Astrocyte (in vitro differentiated cells and primary cell): ENCODE measurements around the gene VCX3B. TPM values are rescaled to one million over a fixed set of nuclear protein-coding genes. Genes with fewer than 3 reads are reported as not detected.
"Not testable (repeated sequence)": the region's sequence is repeated elsewhere in the genome, so short reads cannot be mapped to it uniquely, and the experiment has no call there.

Experiments used
- DNase-seq: peaks from one replicate; pipeline ENCODE4 v3.0.0-alpha.2; 2010; ENCODE audit warnings: low read depth
- FAIRE-seq: peaks from 2 replicates; lab custom pipeline; 2011; peaks lifted over from hg19 to GRCh38; lab: Jason Lieb, UNC
- H2AFZ ChIP-seq: 2 replicates; pipeline ENCODE4 v1.6.0; 2012; ENCODE audit warnings: low read depth, low read length, inconsistent platforms
- H3K27ac ChIP-seq: 2 replicates; pipeline ENCODE4 v1.5.1; 2011; ENCODE audit warnings: low read depth, low read length, inconsistent platforms
- H3K27me3 ChIP-seq: 2 replicates; pipeline ENCODE4 v1.6.0; 2011; ENCODE audit warnings: low read length, inconsistent platforms; ENCODE audit not compliant: insufficient read depth
- H3K36me3 ChIP-seq: 2 replicates; pipeline ENCODE4 v1.5.1; 2011; ENCODE audit warnings: low read length, inconsistent platforms; ENCODE audit not compliant: insufficient read depth
- H3K4me1 ChIP-seq: 2 replicates; pipeline ENCODE4 v1.5.1; 2011; ENCODE audit warnings: low read length, inconsistent platforms; ENCODE audit not compliant: insufficient read depth
- H3K4me2 ChIP-seq: 2 replicates; pipeline ENCODE4 v1.6.0; 2012; ENCODE audit warnings: low read length, inconsistent platforms
- H3K4me3 ChIP-seq: 2 replicates; pipeline ENCODE4 v1.5.1; 2011; ENCODE audit warnings: low read depth, mild to moderate bottlenecking, low read length, inconsistent platforms; ENCODE audit not compliant: insufficient read depth
- H3K79me2 ChIP-seq: 2 replicates; pipeline ENCODE4 v1.6.0; 2012; ENCODE audit warnings: mild to moderate bottlenecking, low read length, inconsistent platforms; ENCODE audit not compliant: insufficient read depth
- H3K9ac ChIP-seq: 2 replicates; pipeline ENCODE4 v1.6.0; 2012; ENCODE audit warnings: mild to moderate bottlenecking, low read length, inconsistent platforms
- H3K9me3 ChIP-seq: 2 replicates; pipeline ENCODE4 v1.5.1; 2012; ENCODE audit warnings: low read depth, mild to moderate bottlenecking, low read length, inconsistent platforms; ENCODE audit not compliant: insufficient read depth
- H4K20me1 ChIP-seq: 2 replicates; pipeline ENCODE4 v1.6.0; 2012; ENCODE audit warnings: low read length, inconsistent platforms; ENCODE audit not compliant: insufficient read depth
- H3K27ac Mint-ChIP-seq: one replicate; pipeline ENCODE4 v1.8.0; 2021; ENCODE audit warnings: mild to moderate bottlenecking, mixed read lengths; ENCODE audit not compliant: unreplicated experiment
- H3K27me3 Mint-ChIP-seq: one replicate; pipeline ENCODE4 v1.8.0; 2021; ENCODE audit warnings: low read depth, mixed read lengths; ENCODE audit not compliant: unreplicated experiment
- H3K36me3 Mint-ChIP-seq: one replicate; pipeline ENCODE4 v1.8.0; 2021; ENCODE audit warnings: low read depth, mixed read lengths; ENCODE audit not compliant: unreplicated experiment
- H3K4me1 Mint-ChIP-seq: one replicate; pipeline ENCODE4 v1.8.0; 2021; ENCODE audit warnings: low read depth, mixed read lengths; ENCODE audit not compliant: unreplicated experiment
- H3K4me3 Mint-ChIP-seq: one replicate; pipeline ENCODE4 v1.8.0; 2021; ENCODE audit warnings: mild to moderate bottlenecking, moderate library complexity, mixed read lengths; ENCODE audit not compliant: unreplicated experiment
- H3K9me3 Mint-ChIP-seq: one replicate; pipeline ENCODE4 v1.8.0; 2021; ENCODE audit warnings: mild to moderate bottlenecking, mixed read lengths; ENCODE audit not compliant: unreplicated experiment
- EZH2 ChIP-seq: IDR thresholded peaks from 2 replicates; pipeline ENCODE4 v1.6.1; 2012; ENCODE audit warnings: mild to moderate bottlenecking, low read length, inconsistent platforms; ENCODE audit not compliant: insufficient read depth
- total RNA-seq: library from RNA; stranded (reverse); gene quantifications from 2 replicates; pipeline ENCODE4 v1.2.1, GENCODE V29; 2021
- TF ChIP-seq, protein P1 (sequence below): IDR thresholded peaks from 2 replicates; pipeline ENCODE4 v1.5.1; 2011; ENCODE audit warnings: low read depth, mild to moderate bottlenecking, inconsistent platforms, low read length, moderate library complexity; ENCODE audit not compliant: insufficient read depth

VCX3B gene
- total RNA-seq, 1 donor from 2014 or later: not detected

DNA sequence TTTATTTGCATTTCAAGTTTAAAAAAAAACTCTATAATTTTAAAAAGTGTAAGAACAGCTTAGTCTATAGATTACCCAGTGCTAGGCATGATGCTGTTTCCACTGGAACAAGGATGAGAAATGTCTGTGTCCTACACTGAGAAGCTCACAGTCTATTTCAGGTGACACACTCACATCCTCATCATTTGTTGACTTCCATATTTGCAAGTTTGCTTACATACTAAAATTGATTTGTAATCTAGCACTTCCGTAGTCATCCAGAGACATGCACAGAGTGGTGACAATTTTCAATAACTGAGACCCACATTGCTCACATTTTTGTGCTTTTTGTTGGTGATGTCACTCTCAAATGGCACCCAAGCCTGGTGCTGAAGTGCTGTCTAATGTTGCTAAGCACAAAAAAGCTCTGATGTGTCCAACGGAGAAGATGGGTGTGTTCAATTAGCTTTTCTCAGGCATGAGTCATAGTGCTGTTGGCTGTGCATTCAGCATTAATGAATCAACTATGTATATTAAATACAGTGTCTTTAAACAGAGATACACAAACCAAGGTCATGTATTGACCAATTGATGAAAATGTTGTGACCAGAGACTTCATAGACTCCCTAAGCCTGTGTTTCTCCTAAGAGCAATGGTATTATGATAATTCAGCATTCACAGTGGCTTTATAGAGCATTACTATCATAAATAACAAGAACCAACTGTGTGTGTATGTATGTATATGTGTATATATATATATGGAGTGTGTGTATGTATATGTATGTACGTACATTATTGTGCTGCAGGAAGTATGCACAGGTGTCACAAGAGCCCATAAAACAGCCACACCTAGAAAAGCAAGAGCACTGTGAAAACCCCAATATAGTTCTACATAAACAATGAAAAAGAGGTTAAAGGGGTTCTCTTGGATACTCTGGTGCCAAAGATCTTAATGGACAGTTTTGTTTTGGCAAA, 31.2 kb upstream of the VCX3B start:
- peak; percentile 41 for DNase-seq
- Mint-ChIP-seq H3K9me3 (no peaks in the 10 kb centered on the region), H3K27ac (no peak overlapping the region), H3K4me3 (no peak overlapping the region), H3K36me3 (no peaks in the 10 kb centered on the region), H3K4me1 (peaks cover 4% of the 10 kb centered on the region), H3K27me3 (no peaks in the 10 kb centered on the region)
- H4K20me1 ChIP-seq: no peaks in the 10 kb centered on the region
- H3K4me1 ChIP-seq: no peaks in the 10 kb centered on the region
- H2AFZ ChIP-seq: no peak overlapping the region
- no peaks in the 10 kb centered on the region for H3K36me3 ChIP-seq
- H3K79me2 ChIP-seq: no peaks in the 10 kb centered on the region
- peak; percentile 79 for FAIRE-seq
- H3K4me3 ChIP-seq: no peak overlapping the region
- H3K9ac ChIP-seq: no peak overlapping the region
- H3K27ac ChIP-seq: no peak overlapping the region
- no peak for TF ChIP-seq EZH2
- TF ChIP-seq, protein P1, sequence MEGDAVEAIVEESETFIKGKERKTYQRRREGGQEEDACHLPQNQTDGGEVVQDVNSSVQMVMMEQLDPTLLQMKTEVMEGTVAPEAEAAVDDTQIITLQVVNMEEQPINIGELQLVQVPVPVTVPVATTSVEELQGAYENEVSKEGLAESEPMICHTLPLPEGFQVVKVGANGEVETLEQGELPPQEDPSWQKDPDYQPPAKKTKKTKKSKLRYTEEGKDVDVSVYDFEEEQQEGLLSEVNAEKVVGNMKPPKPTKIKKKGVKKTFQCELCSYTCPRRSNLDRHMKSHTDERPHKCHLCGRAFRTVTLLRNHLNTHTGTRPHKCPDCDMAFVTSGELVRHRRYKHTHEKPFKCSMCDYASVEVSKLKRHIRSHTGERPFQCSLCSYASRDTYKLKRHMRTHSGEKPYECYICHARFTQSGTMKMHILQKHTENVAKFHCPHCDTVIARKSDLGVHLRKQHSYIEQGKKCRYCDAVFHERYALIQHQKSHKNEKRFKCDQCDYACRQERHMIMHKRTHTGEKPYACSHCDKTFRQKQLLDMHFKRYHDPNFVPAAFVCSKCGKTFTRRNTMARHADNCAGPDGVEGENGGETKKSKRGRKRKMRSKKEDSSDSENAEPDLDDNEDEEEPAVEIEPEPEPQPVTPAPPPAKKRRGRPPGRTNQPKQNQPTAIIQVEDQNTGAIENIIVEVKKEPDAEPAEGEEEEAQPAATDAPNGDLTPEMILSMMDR: no peak
- H3K4me2 ChIP-seq: no peak overlapping the region
- H3K27me3 ChIP-seq: no peaks in the 10 kb centered on the region
- no peaks in the 10 kb centered on the region for H3K9me3 ChIP-seq

DNA sequence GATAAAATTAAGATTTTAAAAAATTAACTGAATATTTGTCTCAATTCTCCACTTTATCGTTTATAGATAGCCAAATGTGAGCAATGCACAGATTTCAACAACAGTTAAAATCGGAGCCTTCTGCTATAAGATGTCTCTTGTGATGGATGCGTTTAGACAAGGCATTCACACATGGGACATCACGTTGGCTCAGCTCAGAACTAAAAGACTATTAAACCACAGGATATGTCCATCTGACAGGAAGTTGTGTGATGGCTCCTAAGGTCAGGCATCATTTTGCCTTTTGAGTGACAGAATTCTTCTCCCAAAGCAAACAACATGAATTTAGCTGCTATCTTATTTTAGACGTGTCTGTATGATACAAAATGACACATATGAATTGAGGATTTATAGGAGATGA, 17.3 kb upstream of the VCX3B start:
- FAIRE-seq (peak; percentile 84), DNase-seq (no peak)
- H3K4me1 ChIP-seq: no peaks in the 10 kb centered on the region

DNA sequence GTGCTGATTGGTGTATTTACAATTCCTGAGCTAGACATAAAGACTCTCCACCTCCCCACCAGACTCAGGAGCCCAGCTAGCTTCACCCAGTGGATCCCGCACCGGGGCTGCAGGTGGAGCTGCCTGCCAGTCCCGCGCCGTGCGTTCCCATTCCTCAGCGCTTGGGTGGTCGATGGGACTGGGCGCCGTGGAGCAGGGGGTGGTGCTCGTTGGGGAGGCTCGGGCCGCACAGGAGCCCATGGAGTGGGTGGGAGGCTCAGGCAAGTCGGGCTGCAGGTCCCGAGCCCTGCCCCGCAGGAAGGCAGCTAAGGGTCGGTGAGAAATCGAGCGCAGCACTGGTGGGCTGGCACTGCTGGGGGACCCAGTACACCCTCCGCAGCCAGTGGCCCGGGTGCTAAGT, 12.3 kb upstream of the VCX3B start:
- H3K9me3 ChIP-seq, FAIRE-seq, H3K27me3 ChIP-seq, H3K27ac Mint-ChIP-seq, H3K36me3 ChIP-seq, H3K4me1 Mint-ChIP-seq, H3K4me3 ChIP-seq, H3K4me1 ChIP-seq, H3K9ac ChIP-seq, H3K36me3 Mint-ChIP-seq, H3K4me3 Mint-ChIP-seq, H4K20me1 ChIP-seq, H3K27ac ChIP-seq, H3K9me3 Mint-ChIP-seq, H3K27me3 Mint-ChIP-seq, H2AFZ ChIP-seq, H3K79me2 ChIP-seq, DNase-seq, H3K4me2 ChIP-seq: not testable (repeated sequence)

More for the DNA sequence above, 17.3 kb upstream of the VCX3B start:
- Mint-ChIP-seq H3K4me1 (no peaks in the 10 kb centered on the region), H3K9me3 (no peaks in the 10 kb centered on the region), H3K27ac (no peak overlapping the region), H3K27me3 (no peaks in the 10 kb centered on the region), H3K4me3 (no peak overlapping the region), H3K36me3 (no peaks in the 10 kb centered on the region)
- Histone ChIP-seq H3K9ac (no peak overlapping the region), H3K36me3 (no peaks in the 10 kb centered on the region), H4K20me1 (no peaks in the 10 kb centered on the region), H3K9me3 (no peaks in the 10 kb centered on the region), H3K79me2 (no peaks in the 10 kb centered on the region), H3K4me2 (no peak overlapping the region), H2AFZ (no peak overlapping the region), H3K27ac (no peak overlapping the region), H3K4me3 (no peak overlapping the region), H3K27me3 (no peaks in the 10 kb centered on the region)
- TF ChIP-seq, protein P1: no peak
- TF ChIP-seq EZH2: no peak
